H1 (cell line): Measurements from ENCODE around the gene TDO2. TPM values are rescaled to one million over a fixed set of nuclear protein-coding genes. Genes with fewer than 3 reads are reported as not detected.

Experiments used
- HDAC6 ChIP-seq: IDR thresholded peaks from one replicate; pipeline ENCODE4 v1.7.1; 2012; ENCODE audit warnings: low read depth, mild to moderate bottlenecking, inconsistent platforms, low read length, moderate library complexity
- polyA plus RNA-seq, 7 experiments: library from polyadenylated mRNA; depleted of rRNA in 3 of 7; stranded (reverse) in 5 of 7; unstranded in 2 of 7; fragments of >200 nt in 5 of 7; fragments of 200-250 nt in 2 of 7; gene quantifications; 1 replicate in 5 of 7; 2 replicates in 1 of 7; 4 replicates in 1 of 7; pipeline versions ENCODE4 v1.2.1 to v1.2.3, GENCODE V29; 2011 to 2013; ENCODE audit warnings: missing spikeins in 2 of 7, mixed read lengths in 2 of 7
- total RNA-seq: library from RNA; stranded (reverse); fragmentation: NEBNext Ultra II Directional; extraction: Animal tissue kit (Norgen Biotek cat#: 25700); gene quantifications from 2 replicates; pipeline ENCODE4 v1.2.1, GENCODE V29; 2021
- TF ChIP-seq, protein P1 (sequence below): IDR thresholded peaks from 2 replicates; pipeline ENCODE4 v1.6.1; 2012; ENCODE audit warnings: low read length, inconsistent platforms

TDO2 gene
- total and polyA plus RNA-seq, 2 of the 8 experiments (the other 6 are each of a cell fraction or from before 2014, with no cell fraction given) = 0.03 TPM; not detected in 1

DNA sequence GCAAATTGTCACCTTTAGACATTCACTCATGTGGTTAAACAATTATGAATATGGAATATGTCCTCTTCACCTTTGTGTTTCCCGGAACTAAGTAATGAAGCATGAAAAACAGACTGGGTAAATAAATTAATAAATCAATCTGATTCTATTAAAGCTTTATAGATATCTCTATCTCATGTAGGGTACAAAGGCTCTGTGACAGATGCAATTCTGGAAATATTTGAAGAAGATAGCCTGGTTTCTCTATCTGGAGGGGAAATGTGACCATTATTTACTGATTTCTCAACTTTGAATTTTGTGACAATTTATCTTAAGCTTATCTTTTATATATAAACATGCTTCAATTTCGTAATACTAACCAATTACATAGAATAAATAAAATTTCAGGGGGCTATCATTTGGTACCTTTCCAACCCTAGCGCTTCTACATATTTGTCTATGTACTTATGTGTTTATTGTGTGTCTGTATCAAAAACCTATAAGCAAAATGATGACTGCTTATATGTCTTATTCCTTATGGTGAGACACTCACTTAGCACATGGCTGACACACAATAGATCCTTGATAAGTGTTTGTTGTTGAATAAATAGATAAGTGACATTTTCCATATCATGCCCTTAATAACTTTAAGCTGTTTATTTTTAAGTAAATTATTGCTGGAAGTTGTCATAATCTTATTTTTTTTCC, 40.3 kb downstream of the TDO2 start (continued):
- TF ChIP-seq, protein P1, sequence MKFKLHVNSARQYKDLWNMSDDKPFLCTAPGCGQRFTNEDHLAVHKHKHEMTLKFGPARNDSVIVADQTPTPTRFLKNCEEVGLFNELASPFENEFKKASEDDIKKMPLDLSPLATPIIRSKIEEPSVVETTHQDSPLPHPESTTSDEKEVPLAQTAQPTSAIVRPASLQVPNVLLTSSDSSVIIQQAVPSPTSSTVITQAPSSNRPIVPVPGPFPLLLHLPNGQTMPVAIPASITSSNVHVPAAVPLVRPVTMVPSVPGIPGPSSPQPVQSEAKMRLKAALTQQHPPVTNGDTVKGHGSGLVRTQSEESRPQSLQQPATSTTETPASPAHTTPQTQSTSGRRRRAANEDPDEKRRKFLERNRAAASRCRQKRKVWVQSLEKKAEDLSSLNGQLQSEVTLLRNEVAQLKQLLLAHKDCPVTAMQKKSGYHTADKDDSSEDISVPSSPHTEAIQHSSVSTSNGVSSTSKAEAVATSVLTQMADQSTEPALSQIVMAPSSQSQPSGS = no peak
- no peak for TF ChIP-seq HDAC6
